ENCODE measurements around the gene TGFBR3. TPM values are rescaled to one million over a fixed set of nuclear protein-coding genes. Genes with fewer than 3 reads are reported as not detected.

The TGFBR3 gene
- total and polyA plus RNA-seq, 9 of the 15 experiments (the other 6 are each of a cell fraction or from before 2014, with no cell fraction given), result 3.6 to 32.4 (median 15.6) TPM

DNA sequence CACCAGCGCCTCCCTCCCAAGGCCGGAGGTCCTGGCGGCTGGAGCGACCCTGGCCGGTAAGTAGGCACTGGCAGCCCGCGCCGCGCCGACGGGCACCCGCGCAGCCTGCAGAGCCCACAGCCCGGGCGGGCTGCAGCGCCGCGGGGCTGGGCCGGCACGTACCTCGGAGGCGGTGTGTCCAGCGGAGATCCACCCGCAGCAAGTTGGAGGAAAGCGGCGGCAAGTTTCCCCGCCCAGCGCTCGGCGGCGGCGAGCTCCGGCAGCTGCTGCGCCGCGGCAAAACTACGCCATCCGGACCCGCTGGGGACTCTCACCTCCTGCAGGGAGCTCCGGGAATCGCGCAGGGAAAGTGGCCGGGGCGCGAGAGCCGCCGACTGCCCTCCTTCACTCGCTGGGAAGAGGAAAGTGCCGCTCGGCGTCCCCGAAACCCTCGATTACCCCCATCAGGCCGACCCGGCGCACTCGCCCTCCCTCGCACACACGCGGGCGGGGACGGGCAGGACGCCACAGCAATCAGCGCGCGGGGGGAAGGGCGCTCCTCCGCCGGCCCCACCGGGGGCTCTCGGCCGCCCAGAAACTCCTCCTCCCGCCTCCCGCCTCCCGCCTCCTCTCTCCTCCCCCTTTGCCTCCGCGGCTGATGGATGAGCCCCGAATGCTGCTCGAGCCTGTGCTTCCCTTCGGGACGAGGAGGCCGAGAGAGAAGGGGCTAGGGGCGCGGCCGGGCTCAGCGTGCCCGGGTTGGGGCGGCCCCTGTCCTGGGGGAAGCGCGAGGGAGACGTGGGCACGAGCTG is at the start of gene TGFBR3 (continued):
- TF ChIP-seq, protein P1, sequence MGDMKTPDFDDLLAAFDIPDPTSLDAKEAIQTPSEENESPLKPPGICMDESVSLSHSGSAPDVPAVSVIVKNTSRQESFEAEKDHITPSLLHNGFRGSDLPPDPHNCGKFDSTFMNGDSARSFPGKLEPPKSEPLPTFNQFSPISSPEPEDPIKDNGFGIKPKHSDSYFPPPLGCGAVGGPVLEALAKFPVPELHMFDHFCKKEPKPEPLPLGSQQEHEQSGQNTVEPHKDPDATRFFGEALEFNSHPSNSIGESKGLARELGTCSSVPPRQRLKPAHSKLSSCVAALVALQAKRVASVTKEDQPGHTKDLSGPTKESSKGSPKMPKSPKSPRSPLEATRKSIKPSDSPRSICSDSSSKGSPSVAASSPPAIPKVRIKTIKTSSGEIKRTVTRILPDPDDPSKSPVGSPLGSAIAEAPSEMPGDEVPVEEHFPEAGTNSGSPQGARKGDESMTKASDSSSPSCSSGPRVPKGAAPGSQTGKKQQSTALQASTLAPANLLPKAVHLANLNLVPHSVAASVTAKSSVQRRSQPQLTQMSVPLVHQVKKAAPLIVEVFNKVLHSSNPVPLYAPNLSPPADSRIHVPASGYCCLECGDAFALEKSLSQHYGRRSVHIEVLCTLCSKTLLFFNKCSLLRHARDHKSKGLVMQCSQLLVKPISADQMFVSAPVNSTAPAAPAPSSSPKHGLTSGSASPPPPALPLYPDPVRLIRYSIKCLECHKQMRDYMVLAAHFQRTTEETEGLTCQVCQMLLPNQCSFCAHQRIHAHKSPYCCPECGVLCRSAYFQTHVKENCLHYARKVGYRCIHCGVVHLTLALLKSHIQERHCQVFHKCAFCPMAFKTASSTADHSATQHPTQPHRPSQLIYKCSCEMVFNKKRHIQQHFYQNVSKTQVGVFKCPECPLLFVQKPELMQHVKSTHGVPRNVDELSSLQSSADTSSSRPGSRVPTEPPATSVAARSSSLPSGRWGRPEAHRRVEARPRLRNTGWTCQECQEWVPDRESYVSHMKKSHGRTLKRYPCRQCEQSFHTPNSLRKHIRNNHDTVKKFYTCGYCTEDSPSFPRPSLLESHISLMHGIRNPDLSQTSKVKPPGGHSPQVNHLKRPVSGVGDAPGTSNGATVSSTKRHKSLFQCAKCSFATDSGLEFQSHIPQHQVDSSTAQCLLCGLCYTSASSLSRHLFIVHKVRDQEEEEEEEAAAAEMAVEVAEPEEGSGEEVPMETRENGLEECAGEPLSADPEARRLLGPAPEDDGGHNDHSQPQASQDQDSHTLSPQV (IDR thresholded peaks at IDR 0.05), result 0 out of 2 replicates have a peak, but pooled peaks have one; percentile 25
- TF ChIP-seq ZBTB17 (CRISPR knock-in tag; IDR thresholded peaks at IDR 0.05) (no peak; the same call in 1 of the 2 replicates), ZNF12 (CRISPR knock-in tag; IDR thresholded peaks at IDR 0.05) (no peak), SRSF1 (IDR thresholded peaks at IDR 0.05; ENCODE audit: low read depth, low read length) (no peak), KAT2B (IDR thresholded peaks at IDR 0.05; ENCODE audit: low read depth, low read length) (no peak), SP1 (CRISPR knock-in tag; IDR thresholded peaks at IDR 0.05) (peak; percentile 59; the same call in 1 of the 2 replicates), SREBF2 (CRISPR knock-in tag; IDR thresholded peaks at IDR 0.05) (no peak), EGR1 (conservative IDR thresholded peaks at IDR 0.05) (peak; percentile 77), NRF1 (conservative IDR thresholded peaks at IDR 0.05 in 1 of 2, IDR thresholded peaks at IDR 0.05 in 1 of 2) (peak; percentile 64 to 75), MTA3 (IDR thresholded peaks at IDR 0.05; ENCODE audit: borderline replicate concordance) (peak; percentile 76; the same call in 1 of the 2 replicates), U2AF2 (optimal IDR thresholded peaks at IDR 0.05; ENCODE audit: low read depth, low read length) (no peak), RFX7 (CRISPR knock-in tag; IDR thresholded peaks at IDR 0.05) (no peak), ZNF134 (CRISPR knock-in tag; conservative IDR thresholded peaks at IDR 0.05) (no peak), ZNF140 (CRISPR knock-in tag; IDR thresholded peaks at IDR 0.05) (no peak), HDAC3 (IDR thresholded peaks at IDR 0.05; ENCODE audit: borderline replicate concordance, partially characterized antibody) (no peak)
- TF ChIP-seq, protein P2, sequence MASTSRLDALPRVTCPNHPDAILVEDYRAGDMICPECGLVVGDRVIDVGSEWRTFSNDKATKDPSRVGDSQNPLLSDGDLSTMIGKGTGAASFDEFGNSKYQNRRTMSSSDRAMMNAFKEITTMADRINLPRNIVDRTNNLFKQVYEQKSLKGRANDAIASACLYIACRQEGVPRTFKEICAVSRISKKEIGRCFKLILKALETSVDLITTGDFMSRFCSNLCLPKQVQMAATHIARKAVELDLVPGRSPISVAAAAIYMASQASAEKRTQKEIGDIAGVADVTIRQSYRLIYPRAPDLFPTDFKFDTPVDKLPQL (IDR thresholded peaks at IDR 0.05; ENCODE audit: extremely low read depth, insufficient read length), result no peak
- TF ChIP-seq, protein P3, sequence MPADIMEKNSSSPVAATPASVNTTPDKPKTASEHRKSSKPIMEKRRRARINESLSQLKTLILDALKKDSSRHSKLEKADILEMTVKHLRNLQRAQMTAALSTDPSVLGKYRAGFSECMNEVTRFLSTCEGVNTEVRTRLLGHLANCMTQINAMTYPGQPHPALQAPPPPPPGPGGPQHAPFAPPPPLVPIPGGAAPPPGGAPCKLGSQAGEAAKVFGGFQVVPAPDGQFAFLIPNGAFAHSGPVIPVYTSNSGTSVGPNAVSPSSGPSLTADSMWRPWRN (IDR thresholded peaks at IDR 0.05; ENCODE audit: low read depth), result 0 out of 2 replicates have a peak, but pooled peaks have one; percentile 15
- TF ChIP-seq, protein P4, sequence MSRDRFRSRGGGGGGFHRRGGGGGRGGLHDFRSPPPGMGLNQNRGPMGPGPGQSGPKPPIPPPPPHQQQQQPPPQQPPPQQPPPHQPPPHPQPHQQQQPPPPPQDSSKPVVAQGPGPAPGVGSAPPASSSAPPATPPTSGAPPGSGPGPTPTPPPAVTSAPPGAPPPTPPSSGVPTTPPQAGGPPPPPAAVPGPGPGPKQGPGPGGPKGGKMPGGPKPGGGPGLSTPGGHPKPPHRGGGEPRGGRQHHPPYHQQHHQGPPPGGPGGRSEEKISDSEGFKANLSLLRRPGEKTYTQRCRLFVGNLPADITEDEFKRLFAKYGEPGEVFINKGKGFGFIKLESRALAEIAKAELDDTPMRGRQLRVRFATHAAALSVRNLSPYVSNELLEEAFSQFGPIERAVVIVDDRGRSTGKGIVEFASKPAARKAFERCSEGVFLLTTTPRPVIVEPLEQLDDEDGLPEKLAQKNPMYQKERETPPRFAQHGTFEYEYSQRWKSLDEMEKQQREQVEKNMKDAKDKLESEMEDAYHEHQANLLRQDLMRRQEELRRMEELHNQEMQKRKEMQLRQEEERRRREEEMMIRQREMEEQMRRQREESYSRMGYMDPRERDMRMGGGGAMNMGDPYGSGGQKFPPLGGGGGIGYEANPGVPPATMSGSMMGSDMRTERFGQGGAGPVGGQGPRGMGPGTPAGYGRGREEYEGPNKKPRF (IDR thresholded peaks at IDR 0.05; ENCODE audit: low read depth, low read length), result no peak
- TF ChIP-seq, protein P5, sequence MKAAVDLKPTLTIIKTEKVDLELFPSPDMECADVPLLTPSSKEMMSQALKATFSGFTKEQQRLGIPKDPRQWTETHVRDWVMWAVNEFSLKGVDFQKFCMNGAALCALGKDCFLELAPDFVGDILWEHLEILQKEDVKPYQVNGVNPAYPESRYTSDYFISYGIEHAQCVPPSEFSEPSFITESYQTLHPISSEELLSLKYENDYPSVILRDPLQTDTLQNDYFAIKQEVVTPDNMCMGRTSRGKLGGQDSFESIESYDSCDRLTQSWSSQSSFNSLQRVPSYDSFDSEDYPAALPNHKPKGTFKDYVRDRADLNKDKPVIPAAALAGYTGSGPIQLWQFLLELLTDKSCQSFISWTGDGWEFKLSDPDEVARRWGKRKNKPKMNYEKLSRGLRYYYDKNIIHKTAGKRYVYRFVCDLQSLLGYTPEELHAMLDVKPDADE (conservative IDR thresholded peaks at IDR 0.05; ENCODE audit: control insufficient read depth, low read depth, low read length), result 0 out of 2 replicates have a peak, but pooled peaks have one; percentile 17
